Umbilical cord (tissue), 2 donors: ENCODE results near the gene PARP4. TPM values are rescaled to one million over a fixed set of nuclear protein-coding genes. Genes with fewer than 3 reads are reported as not detected.
"Not testable (repeated sequence)": the region's sequence is repeated elsewhere in the genome, so short reads cannot be mapped to it uniquely, and the experiment has no call there.

Source experiments
- DNase-seq: peaks from one replicate; pipeline ENCODE4 v3.0.0-alpha.2; 2015; ENCODE audit warnings: low spot score
- total RNA-seq: library from RNA; depleted of rRNA; stranded (reverse); fragments of >200 nt; gene quantifications from one replicate; pipeline ENCODE4 v1.2.3, GENCODE V29; 2014; ENCODE audit warnings: low replicate concordance; ENCODE audit not compliant: insufficient read depth

The PARP4 gene
- total RNA-seq, 1 donor from 2014 or later: 24.3 TPM

GRCh38 chr13:24452044-24452443 is 60.5 kb downstream of the PARP4 start:
- DNase-seq: no peak

DNA sequence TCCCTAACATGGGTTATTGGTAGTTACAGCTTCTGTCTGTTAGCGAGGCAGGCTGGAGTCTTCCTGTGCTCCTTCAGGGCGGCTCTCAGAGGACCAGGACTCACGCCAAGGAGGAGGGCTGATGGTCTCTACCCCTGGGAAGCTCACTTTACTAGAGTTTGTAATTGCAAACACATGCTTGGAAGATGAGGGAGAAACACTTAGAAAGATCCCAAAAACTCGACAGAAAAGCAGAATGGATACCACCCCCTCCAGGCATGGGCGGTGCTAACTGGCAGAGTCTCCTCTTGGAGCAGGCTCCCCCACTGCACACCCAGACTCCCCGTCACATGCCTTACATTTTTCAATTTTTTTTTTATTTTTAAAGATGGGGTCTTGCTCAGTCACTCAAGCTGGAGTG is 62.0 kb downstream of the PARP4 start:
- DNase-seq: no peak

- DNase-seq: not testable (repeated sequence)
Observed at GRCh38 chr13:24444851-24445250, 67.7 kb downstream of the PARP4 start.

DNA sequence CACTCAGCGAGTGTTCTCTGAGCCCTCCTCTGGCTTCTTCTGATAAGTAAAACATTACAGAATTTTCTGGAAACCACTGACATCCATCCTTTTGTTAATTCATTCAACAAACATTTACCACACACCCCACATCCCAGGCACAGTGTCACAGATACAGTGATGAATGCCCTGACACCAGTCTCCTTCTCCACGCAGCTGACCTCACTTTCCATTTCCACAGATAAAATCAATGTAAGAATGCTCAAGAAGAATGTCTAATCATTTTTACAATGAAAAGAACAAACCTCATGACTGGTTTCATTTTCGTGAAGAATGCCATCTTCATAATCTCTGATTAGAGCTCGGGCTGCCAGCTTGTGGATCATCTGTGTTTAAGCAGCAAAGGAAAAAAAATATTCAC is 69.2 kb downstream of the PARP4 start:
- DNase-seq: no peak

DNA sequence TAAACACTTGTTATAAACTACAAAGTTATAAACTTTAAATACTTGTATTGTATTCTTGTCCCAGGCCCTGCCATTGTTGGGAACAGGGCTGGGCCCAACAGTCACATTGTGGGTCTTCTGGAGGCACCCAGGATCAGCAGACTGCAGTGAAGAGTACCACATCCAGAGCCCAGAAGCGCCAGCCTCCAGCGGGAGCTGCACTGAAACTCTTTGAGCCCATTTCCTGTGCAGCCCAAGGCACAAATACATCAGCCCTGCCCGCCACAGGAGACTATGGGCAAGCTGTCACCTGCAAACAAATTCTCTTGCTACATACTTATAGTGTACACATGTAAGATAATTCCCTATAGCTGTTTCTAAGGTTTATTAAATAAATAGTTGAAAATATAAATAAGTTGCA is 86.5 kb downstream of the PARP4 start:
- DNase-seq: not testable (repeated sequence)

- DNase-seq: not testable (repeated sequence)
Observed at GRCh38 chr13:24419668-24420067, 92.9 kb downstream of the PARP4 start.

DNA sequence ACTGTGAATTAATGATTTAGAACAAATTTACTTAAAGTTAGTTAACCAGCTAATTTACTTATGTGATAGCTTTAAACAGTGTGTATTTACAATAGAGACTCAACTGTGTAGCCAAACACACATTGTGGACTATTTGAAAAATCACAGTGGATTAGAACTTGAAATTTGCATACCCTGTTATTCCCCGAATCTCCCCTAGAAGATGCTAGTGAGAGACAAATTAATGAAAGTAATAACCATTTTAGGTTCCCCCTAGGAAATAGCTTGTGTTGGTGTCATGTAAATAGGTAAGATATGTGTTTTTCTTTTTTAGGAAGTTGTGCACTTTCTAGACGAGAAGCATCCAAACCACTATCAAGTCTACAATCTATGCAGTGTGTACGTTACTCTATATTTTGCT is 104.7 kb downstream of the PARP4 start:
- no peak for DNase-seq

GRCh38 chr13:24406524-24406923 is 106.1 kb downstream of the PARP4 start:
- DNase-seq: no peak

- no peak for DNase-seq
Observed at GRCh38 chr13:24396821-24397220, 115.8 kb downstream of the PARP4 start.

DNA sequence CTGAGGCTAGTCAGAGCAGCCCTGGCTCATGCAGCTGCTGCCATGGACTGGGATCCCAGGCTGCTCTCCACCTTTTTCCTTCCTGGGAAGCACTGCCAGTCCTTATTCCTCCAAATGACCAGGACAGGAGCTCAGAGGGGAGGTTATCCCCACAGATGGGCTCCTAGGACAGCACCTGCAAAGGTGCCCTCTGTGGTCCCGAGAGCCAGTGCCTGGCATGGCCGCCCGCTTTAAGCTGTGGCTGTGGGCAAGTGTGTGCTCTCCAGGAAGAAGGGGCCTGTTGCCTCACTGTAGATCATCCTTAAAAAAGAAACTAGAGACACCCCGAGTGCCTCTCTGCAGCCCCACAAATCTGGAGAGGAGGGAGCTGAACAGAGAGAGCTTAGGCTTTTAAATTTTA is 119.6 kb downstream of the PARP4 start:
- no peak for DNase-seq

DNA sequence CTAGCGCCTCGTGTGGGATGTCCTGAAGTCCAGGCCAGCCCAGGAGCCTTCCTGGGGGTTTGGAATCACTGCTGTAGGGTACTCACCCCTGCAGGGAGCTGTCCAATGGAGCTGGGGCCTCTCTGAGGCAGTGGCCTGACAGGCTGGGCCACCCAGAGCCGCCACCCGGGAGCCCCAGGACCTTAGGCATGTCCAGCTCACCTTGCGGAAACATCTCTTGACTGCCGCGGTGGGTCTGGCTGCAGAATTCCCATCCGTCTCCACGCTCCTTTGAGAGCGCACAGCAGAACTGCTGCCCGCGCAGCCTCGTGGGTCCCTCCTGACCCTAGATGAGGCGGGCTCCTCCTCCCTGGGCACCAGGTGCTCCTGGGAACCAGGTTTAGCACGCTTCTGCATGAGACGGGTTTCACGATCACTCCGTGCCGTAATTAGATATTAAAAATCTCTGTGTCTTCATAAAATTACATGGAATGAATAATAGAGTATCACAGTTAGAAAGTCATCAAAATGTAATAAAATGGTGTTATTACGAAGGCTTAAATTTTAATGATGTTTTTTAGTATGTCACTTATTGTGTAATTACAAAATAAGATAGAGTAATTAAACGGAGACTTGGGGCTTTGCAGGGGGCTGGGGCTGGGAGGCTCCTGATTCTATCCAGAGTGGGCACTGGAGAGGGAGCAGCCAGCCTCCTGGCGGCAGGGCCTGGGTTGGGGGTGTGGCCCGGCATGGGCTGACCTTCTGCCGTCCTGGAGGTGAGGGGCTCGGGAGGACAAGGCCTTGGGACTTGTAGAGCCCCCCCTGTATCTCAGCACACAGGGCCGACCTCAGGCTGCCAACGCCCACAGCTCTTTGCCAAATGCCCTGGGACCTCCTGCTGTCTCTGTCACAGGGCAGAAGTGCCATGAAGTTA is 120.6 kb downstream of the PARP4 start:
- not testable (repeated sequence) for DNase-seq

GRCh38 chr13:24390795-24391194 is 121.8 kb downstream of the PARP4 start:
- DNase-seq: not testable (repeated sequence)

DNA sequence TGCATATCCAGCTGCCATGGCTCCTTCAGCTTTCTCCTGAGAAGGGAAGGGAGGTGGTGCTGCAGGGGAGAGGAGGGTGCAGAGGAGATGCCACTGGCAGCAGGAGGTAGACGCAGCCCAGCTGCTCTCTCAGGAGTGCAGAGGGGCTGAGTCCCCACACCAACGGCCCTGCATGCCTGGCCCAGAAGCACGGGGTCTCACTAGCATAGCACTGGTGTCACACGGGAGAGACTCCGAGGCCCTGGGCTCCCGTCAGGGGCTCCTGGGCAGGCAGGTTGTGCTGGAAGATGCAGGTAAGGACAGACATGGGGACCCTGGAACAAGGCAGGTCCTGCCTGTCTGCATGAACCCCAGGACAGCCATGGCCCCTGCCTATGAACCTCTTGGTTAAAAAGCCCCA is 123.1 kb downstream of the PARP4 start:
- DNase-seq: no peak

- DNase-seq: not testable (repeated sequence)
Observed at GRCh38 chr13:24388743-24389142, 123.8 kb downstream of the PARP4 start.

GRCh38 chr13:24386816-24387708 is 125.5 kb downstream of the PARP4 start:
- DNase-seq: no peak

- DNase-seq: no peak
Observed at GRCh38 chr13:24385902-24386301, 126.7 kb downstream of the PARP4 start.

- DNase-seq: not testable (repeated sequence)
Observed at GRCh38 chr13:24384946-24385345, 127.6 kb downstream of the PARP4 start.

DNA sequence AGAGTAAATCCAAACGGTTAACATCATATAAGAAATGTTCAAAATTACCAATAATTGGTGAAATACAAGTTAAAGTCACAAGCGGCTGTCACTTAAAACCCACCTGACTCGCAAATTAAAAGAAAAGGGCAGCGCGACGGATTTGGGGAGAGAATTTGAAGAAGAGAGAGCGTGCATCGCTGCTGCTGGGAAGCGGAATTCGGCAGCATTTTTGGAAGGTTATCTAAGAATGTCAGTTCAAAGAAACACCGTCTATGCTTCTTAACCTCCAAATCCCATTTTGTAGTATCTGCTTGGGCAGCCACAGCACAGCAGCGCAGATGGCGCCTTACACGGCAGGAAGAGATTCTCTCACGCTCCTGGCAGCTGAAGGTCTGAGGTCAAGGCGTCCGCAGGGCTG is 128.5 kb downstream of the PARP4 start:
- not testable (repeated sequence) for DNase-seq

GRCh38 chr13:24381541-24382265 is 130.9 kb downstream of the PARP4 start:
- DNase-seq: no peak

GRCh38 chr13:24380881-24381280 is 131.7 kb downstream of the PARP4 start:
- not testable (repeated sequence) for DNase-seq

- not testable (repeated sequence) for DNase-seq
Observed at GRCh38 chr13:24380227-24380626, 132.4 kb downstream of the PARP4 start.

DNA sequence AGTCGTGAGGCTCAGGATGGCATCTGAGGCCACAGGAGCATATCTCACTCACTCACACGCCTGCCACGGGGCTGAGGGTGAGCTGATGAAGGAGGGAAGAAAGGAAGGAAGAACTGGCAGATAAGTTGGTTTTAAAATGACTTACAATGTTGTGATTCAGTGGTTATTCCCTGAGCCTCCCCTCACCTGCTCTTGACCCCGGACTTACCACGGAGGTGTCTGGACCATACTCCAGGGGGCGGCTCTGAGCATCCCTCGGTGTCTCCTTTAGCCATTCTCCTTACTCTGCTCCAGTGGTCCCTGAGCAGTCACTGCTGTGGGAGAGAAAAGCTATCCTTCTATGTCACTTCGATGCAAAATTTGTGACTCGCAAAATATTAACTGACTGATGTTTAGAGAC is 141.3 kb downstream of the PARP4 start:
- not testable (repeated sequence) for DNase-seq
